DMS 273 (cell line): ENCODE results near the gene SH2D2A.
"Not testable (repeated sequence)": the region's sequence is repeated elsewhere in the genome, so short reads cannot be mapped to it uniquely, and the experiment has no call there.

ENCODE experiments used
- DNase-seq: peaks from one replicate; lab custom pipeline; 2025; ENCODE audit not compliant: unreplicated experiment; lab: John Stamatoyannopoulos, UW

The SH2D2A gene

DNA sequence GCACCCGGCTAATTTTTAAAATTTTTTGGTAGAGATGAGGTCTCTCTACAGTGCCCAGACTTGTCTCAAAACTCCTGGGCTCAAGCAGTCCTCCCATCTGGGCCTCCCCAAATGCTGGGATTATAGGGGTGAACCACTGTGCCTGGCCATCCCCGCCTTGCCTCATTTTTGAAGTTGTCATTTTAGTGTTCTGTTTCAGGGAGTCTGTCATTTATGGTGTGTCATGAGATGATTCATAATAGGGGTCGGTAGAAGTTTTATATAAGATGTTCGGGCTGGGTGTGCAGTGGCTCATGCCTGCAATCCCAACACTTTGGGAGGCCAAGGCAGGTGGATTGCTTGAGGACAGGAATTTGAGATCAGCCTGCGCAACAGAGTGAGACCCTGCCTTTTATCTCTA lies 40.8 kb downstream of the SH2D2A start:
- no peak for DNase-seq

DNA sequence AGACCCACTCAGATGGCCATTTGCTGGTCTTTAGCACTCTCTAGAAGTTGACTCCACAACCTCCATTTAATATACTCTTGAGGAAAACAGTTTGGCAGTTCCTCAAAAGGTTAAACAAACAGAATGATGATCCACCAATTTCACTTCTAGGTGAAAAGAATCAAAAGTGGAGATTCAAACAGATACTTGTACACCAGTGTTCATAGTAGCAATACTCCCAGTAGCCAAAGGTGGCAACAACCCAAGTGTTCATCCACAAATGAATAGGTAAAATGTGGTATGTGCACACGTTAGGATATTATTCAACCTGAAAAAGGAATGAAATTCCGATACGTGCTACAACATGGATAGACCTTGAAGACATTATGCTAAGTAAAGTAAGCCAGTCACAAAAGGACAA lies 43.0 kb downstream of the SH2D2A start:
- peak; percentile 32 for DNase-seq

DNA sequence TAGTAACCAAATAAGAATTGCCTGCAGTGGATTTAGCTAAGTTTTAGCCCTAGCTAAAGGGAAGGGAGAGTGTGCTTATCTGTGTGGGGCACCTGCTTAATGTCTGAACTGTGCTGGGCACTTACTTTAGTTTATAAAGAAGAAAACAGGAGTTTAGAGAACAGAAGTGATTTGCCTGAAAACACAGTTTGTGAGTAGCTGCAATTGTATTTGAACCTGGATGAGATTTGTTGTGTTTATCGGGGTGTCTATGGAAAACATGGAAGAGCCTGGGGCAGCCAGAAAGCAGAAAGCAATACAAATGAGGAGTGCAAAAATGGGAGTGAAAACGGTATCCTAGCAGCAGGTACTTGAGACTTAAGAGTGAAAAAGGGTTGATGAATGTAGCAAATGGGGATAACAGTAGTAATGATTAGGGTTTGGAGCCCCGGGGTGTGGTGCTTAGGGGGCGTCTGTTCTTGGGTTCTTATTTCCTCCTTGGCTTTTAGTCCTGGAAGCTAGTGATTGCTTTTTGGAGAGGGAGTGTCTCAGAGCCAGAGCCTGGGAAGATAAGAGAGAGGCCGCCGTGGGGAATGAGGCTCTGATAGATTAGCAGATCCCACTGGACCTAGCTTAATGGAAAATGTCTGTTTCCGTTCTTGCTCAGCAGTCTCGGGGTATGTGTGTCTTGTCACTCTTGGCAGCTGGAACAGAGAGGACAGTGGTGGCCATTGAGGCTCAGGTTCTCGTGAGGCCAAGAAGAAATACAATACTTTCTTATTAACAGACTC lies 43.7 kb downstream of the SH2D2A start:
- DNase-seq, result no peak

DNA sequence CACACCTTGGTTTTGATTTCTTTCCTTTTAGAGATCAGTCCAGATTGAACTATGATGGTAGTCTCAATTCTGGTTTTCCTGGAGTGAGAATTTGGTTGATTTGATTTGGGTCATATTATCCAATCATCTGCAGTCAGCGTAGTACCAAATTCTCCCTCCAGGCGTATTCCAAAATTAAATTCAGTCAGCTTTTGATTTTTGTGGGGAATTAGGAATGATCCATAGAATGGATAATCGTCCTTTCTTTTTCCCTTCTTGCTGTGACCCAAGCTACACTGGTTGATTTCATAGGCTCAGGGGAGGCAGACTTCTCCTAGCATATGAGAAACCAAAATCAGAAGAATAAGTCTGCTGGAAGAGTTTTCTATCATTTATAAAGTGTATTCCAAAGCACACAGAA lies 44.4 kb downstream of the SH2D2A start:
- no peak for DNase-seq

DNA sequence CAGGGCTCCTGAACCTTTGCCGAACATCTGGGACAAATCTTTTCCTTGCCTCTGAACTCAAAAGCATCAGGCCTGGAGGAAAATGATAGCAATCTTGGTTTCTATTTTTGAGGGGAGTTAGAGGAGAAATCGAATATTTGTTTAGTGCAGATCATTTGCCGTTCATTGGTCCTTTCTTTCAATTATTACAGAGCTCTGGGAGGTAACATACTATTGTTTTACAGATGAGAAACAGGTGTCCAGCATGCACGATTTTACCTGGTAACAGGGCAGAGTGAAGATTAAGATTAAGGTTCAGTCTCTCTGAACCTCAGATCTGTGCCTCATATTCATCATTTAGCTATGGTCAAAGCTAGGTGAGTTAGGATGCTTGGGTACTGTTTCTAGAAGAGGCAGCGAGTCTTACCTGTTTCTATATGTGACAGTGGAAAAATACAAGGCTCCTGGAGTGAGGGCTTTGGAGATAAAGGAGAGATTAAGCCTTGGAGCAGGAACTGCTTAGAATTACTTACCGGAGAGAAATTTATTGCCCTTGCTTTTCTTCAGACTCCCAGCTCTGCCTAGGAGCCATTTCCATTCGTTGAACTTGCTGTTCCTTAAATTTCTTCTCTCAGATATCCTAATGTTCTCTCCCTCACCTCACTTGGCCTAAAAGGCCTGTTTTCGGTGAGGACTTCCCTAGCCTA lies 47.9 kb downstream of the SH2D2A start:
- DNase-seq, result no peak

DNA sequence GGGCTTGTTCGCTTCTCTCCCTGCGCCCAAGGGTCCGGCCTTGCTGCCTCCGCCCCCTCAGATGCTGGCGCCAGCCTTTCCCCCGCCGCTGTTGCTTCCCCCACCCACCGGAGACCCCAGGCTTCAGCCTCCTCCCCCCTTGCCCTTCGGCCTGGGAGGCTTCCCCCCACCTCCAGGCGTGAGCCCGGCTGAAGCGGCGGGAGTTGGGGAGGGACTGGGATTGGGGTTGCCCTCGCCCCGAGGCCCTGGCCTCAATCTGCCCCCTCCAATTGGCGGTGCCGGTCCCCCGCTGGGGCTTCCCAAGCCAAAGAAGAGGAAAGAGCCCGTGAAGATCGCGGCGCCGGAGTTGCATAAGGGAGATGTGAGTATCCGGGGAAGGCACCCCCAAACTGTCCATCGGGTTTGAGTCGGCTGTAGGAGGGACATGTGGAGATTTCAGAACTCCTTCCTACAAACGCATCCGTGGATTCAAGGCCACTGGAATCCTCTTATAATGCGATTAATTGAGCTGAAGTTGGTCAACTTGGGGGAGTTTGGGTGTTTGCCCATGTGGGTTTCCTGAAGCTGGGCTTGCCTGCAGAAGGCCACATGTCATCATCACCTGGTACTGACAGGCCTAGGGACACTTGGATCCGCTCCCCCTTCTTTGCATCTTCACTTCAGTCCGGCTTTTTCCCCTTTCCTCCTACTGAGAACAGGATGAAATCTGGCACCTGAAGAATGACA lies 48.6 kb downstream of the SH2D2A start:
- DNase-seq, result peak; percentile 82

DNA sequence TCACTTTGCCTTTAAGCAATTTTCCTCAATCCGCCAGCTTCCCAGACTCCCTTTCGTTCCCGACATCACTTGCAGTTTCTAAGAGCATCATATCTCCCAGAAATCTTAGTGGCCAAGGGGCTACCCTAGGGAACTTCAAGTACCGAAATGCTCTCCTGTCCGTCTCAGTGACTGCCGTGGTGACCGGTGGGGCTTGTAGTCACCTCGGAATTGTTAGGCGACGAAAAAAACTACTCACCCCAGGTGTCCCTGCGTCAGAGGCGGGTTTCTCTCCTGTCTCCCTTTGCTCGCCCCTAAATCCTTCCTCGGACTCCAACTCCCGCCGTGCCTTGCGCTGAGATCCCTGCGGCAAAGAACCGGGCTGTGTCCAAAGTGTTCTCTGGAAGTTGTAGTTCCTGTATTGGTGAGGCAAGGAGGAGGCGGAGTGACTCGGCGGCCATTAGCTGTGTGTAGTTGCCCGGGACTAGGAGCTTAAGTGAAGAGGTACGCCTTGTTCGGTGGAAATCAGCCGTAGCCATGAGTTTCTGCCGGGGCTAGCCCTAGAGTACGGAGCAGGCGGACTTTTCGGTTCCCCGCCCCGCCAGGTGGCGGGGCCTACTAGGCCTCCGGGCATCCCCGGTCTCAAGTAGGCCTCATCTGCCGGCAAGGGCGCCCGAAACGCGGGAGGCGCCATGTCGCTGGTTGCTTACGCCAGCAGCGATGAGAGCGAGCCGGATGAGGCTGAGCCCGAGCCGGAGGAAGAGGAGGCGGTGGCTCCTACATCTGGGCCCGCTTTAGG lies 49.4 kb downstream of the SH2D2A start, which contains the start of gene PRCC:
Gene PRCC (plus strand): TSS at position 435 of the 778 bp plus-strand sequence. CDS start 237 bp downstream, at position 672.
- peak; percentile 100 for DNase-seq

DNA sequence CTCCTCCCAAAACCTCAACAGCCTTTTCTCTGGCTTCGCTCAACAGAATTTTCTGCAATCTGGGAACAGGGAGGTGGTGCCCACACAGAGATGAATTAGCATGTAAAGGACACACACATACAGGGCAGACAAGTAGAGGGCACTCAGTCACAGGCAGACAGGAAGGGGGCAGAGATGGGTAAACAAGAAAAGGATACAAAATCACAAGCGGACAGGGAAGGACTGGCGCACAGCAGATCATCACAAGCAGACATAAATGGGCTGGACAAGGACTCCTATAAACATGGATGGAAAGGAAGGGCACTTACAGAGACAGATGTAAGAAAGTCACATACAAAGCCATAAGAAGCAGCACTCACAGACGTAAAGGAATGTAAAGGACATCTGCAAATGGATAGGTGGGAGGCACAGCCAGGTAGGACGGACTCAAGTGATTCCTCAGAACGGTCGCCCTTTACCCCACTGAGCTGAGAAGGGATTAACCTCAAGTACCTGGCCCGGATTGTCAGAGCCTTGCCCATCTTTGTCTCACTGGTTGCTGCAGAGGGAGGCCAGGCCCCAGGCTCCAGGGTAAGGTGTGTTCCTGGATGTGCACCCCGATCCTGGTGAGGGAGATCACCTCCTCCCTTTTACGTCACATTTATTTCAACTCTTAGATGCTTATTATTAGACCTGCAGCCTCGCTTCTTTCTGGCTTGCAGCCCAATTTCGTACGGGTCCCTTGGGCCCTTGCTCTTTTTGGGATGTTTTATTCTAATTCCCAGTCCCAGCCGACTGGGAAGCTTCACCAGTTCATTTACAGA lies 50.1 kb downstream of the SH2D2A start:
- DNase-seq, result no peak

DNA sequence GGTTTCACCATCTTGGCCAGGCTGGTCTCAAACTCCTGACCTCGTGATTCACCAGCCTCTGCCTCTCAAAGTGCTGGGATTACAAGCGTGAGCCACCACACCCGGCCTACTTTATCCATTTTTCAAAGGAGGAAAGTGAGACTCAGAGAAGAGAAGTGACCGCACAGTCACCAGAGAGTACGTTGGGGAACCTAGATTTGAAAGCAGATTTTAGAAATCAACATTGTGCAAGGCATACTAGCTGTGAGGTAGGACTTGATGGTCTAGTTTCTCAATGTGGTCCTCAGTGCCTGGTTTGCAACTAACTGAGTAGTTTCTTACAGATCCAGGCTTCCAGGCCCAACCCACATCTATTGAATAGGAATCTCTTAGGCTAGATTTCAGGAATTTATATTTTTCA lies 51.0 kb downstream of the SH2D2A start:
- no peak for DNase-seq

DNA sequence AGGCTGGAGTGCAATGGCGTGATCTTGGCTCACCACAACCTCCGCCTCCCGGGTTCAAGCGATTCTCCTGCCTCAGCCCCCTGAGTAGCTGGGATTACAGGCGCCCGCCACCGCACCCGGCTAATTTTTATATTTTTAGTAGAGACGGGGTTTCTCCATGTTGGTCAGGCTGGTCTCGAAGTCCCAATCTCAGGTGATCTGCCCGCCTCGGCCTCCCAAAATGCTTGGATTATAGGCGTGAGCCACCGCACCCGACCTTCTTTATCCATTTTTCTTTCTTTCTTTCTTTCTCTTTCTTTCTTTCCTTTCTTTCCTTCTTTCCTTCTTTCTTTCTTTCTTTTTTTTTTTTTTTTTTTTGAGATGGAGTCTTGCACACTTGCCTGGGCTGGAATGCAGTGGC lies 51.5 kb downstream of the SH2D2A start:
- DNase-seq, result not testable (repeated sequence)

DNA sequence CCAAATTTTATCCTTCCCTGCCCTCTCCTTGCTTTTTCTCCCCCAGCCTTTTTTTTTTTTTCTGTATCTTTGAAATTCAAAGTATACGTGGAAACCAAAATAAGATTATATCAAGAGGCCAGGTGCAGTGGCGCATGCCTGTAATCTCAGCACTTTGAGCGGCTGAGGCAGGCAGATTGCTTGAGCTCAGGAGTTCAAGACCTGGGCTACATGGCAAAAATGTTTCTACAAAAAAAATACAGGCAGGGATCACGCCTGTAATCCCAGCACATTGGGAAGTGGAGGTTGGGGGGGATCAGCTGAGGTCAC lies 55.9 kb downstream of the SH2D2A start:
- DNase-seq, result no peak

DNA sequence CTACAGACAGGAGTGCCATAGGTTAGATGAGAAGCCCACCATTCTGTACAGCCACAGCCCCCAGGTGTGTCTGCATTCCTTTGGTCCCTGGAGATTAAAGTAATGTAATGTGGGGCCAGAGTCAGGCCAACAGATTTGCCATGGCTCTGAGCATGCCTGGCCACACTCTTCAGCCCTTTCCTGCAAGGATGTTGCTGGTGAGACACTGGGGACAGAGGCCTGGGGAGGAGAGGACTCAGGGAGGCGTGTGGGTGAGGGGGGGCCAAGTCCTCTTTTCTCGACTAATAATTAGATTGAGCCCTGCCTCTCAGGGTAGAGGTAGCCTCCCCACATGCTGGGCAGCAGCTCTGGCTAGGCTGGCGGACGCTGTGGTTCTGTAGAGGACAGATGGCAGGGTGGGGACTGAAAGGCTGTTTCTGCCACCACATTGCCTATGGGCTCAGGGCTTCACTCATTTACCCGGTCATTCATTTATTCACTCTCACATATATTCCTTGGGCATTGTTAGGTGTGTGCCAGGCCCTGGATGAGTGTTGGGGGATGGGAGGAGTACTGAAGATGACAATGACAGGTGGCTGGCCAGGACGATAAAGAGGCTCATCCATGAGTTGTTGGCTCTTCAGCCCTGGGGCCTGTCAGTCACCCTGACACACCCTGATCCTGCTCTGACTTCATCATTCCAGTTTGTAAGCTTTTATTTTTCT lies 56.4 kb downstream of the SH2D2A start:
- DNase-seq, result peak; percentile 69

DNA sequence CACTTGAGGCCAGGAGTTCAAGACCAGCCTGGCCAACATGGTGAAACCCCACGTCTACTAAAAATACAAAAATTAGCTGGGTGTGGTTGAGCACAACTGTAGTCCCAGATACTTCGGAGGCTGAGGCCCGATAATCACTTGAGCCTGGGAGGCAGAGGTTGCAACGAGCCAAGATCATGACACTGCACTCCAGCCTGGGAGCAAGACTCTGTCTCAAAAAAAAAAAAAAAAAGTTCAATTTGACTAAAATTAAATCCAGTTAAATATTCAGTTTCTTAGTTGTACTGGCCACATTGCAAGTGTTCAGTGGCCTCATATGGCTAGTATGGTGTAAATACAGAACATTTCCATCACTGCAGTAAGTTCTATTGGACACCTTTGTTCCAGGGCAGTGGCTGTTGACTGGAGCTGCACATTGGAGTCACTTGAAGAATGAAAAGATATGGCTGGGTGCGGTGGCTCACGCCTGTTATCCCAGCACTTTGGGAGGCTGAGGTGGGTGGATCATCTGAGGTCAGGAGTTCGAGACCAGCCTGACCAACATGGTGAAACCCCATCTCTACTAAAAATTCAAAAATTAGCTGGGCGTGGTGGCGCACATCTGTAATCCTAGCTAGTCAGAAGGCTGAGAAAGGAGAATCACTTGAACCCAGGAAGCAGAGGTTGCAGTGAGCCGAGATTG lies 58.9 kb downstream of the SH2D2A start:
- DNase-seq, result not testable (repeated sequence)

DNA sequence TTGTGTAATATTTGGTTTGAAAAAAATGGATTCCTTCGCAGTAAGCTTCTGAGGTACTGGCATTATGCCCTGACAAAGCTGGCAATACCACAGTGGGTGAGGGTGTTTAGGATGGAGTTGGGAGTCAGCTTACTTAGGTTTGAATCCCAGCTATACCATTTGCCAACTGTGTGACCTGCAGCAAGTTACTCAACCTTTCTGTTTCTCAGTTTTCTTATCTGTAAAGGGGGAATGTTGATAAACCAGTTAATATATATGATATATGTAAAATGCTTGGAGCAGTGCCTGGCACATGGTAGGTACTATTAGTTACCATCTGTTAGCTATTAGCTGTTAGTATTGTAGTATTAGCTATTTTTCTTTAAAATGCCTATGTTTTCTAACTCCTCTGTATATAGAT lies 60.3 kb downstream of the SH2D2A start:
- DNase-seq, result no peak
